GM23338 (cell line): ENCODE data around the gene ADORA1. TPM values are rescaled to one million over a fixed set of nuclear protein-coding genes. Genes with fewer than 3 reads are reported as not detected.

Experiments
- ATAC-seq: fragments of 200-7000 bp; cut with Tn5 transposase; 3 replicates; pipeline ENCODE4 v1.9.1; 2020
- DNase-seq: peaks from one replicate; pipeline ENCODE4 v3.0.0-alpha.2; 2015; ENCODE audit warnings: low spot score
- H2AFZ ChIP-seq: fragments of 200-600 bp; sonication (generic); 2 replicates; pipeline ENCODE4 v1.8.0; 2016; ENCODE audit warnings: antibody characterized with exemption, mild to moderate bottlenecking, moderate library complexity
- H3F3A ChIP-seq: fragments of 200-600 bp; sonication (generic); replicated peaks from 2 replicates; pipeline ENCODE4 v1.8.0; 2017; ENCODE audit warnings: antibody characterized with exemption, mixed run types, low read depth
- H3K27ac ChIP-seq: fragments of 200-600 bp; sonication (generic); 2 replicates; pipeline ENCODE4 v1.6.1; 2016; ENCODE audit warnings: low read depth
- H3K27me3 ChIP-seq: fragments of 200-600 bp; sonication (generic); 2 replicates; pipeline ENCODE4 v1.8.0; 2016; ENCODE audit warnings: mild to moderate bottlenecking, mixed run types, moderate library complexity; ENCODE audit not compliant: insufficient read depth
- H3K36me3 ChIP-seq: fragments of 200-600 bp; sonication (generic); 2 replicates; pipeline ENCODE4 v1.8.0; 2016; ENCODE audit warnings: mild to moderate bottlenecking; ENCODE audit not compliant: insufficient read depth
- H3K4me1 ChIP-seq: fragments of 200-600 bp; sonication (generic); 2 replicates; pipeline ENCODE4 v1.8.0; 2016; ENCODE audit warnings: mild to moderate bottlenecking, moderate library complexity; ENCODE audit not compliant: insufficient read depth
- H3K4me2 ChIP-seq: fragments of 200-600 bp; sonication (generic); 2 replicates; pipeline ENCODE4 v1.7.1; 2017; ENCODE audit warnings: mixed run types
- H3K4me3 ChIP-seq: fragments of 200-600 bp; sonication (generic); 2 replicates; pipeline ENCODE4 v1.6.1; 2016; ENCODE audit warnings: mixed run types
- H3K79me2 ChIP-seq: fragments of 200-600 bp; sonication (generic); replicated peaks from 2 replicates; pipeline ENCODE4 v1.8.0; 2017; ENCODE audit warnings: mild to moderate bottlenecking; ENCODE audit not compliant: insufficient read depth
- H3K9me2 ChIP-seq: fragments of 200-600 bp; sonication (generic); 2 replicates; pipeline ENCODE4 v1.8.0; 2017; ENCODE audit not compliant: insufficient read depth
- H4K20me1 ChIP-seq: fragments of 200-600 bp; sonication (generic); replicated peaks from 2 replicates; pipeline ENCODE4 v1.8.0; 2017; ENCODE audit warnings: mild to moderate bottlenecking; ENCODE audit not compliant: insufficient read depth
- H3K27ac Mint-ChIP-seq: 2 replicates; pipeline ENCODE4 v1.8.0; 2020; ENCODE audit warnings: inconsistent platforms, mild to moderate bottlenecking, moderate library complexity, mixed read lengths
- H3K27me3 Mint-ChIP-seq: 3 replicates; pipeline ENCODE4 v1.8.0; 2022; ENCODE audit warnings: low read depth, mild to moderate bottlenecking, moderate library complexity, mixed read lengths, inconsistent platforms; ENCODE audit not compliant: insufficient read depth, poor library complexity
- H3K36me3 Mint-ChIP-seq: 3 replicates; pipeline ENCODE4 v1.8.0; 2021; ENCODE audit warnings: low read depth, mild to moderate bottlenecking, inconsistent platforms, moderate library complexity, mixed read lengths
- H3K4me1 Mint-ChIP-seq: 3 replicates; pipeline ENCODE4 v1.8.0; 2020; ENCODE audit warnings: mild to moderate bottlenecking, inconsistent platforms, mixed read lengths
- H3K4me3 Mint-ChIP-seq: 3 replicates; pipeline ENCODE4 v1.8.0; 2021; ENCODE audit warnings: moderate library complexity, mild to moderate bottlenecking, inconsistent platforms, mixed read lengths
- H3K9me3 Mint-ChIP-seq: 3 replicates; pipeline ENCODE4 v1.8.0; 2020; ENCODE audit warnings: moderate library complexity, mild to moderate bottlenecking, inconsistent platforms, mixed read lengths
- CREB1 ChIP-seq: fragments of 250-450 bp; sonication (Bioruptor Pico); IDR thresholded peaks from 2 replicates; pipeline ENCODE4 v1.5.0; 2020; ENCODE audit warnings: low read depth, mild to moderate bottlenecking, moderate library complexity
- EZH2 ChIP-seq: fragments of 200-600 bp; sonication (generic); IDR thresholded peaks from one replicate; pipeline ENCODE4 v1.8.0; 2017; ENCODE audit warnings: antibody characterized with exemption, mild to moderate bottlenecking, low read depth; ENCODE audit not compliant: unreplicated experiment
- EZH2phosphoT487 ChIP-seq: fragments of 200-600 bp; sonication (generic); IDR thresholded peaks from one replicate; pipeline ENCODE4 v1.8.1; 2018; ENCODE audit warnings: antibody characterized with exemption; ENCODE audit not compliant: unreplicated experiment
- JUNB ChIP-seq: IDR thresholded peaks from one replicate; pipeline ENCODE4 v1.6.1; 2016; ENCODE audit warnings: antibody characterized with exemption; ENCODE audit not compliant: unreplicated experiment
- NANOG ChIP-seq: IDR thresholded peaks from 2 replicates; pipeline ENCODE4 v1.6.1; 2016; ENCODE audit warnings: antibody characterized with exemption, borderline replicate concordance
- POLR2AphosphoS5 ChIP-seq: IDR thresholded peaks from 2 replicates; pipeline ENCODE4 v1.6.1; 2016; ENCODE audit warnings: antibody characterized with exemption, low read depth
- REST ChIP-seq: IDR thresholded peaks from one replicate; pipeline ENCODE4 v1.6.1; 2018; ENCODE audit warnings: antibody characterized with exemption; ENCODE audit not compliant: unreplicated experiment
- STAT1 ChIP-seq: IDR thresholded peaks from one replicate; pipeline ENCODE4 v1.6.1; 2016; ENCODE audit warnings: antibody characterized with exemption; ENCODE audit not compliant: unreplicated experiment
- ZNF114 ChIP-seq: fragments of 250-450 bp; sonication (Bioruptor Pico); IDR thresholded peaks from 2 replicates; pipeline ENCODE4 v1.5.0; 2020; ENCODE audit warnings: mild to moderate bottlenecking, moderate library complexity
- ZNF331 ChIP-seq: fragments of 250-450 bp; sonication (Bioruptor Pico); IDR thresholded peaks from 2 replicates; pipeline ENCODE4 v1.5.0; 2020; ENCODE audit warnings: low read depth, mild to moderate bottlenecking, moderate library complexity
- ZNF462 ChIP-seq: fragments of 250-450 bp; sonication (Bioruptor Pico); IDR thresholded peaks from 2 replicates; pipeline ENCODE4 v1.5.0; 2020; ENCODE audit warnings: mild to moderate bottlenecking, moderate library complexity
- polyA plus RNA-seq: library from polyadenylated mRNA; unstranded; fragments of >200 nt; fragmentation: Nextera tagmentation; extraction: Ambion mirVana; gene quantifications from 2 replicates; pipeline ENCODE4 v1.2.1, GENCODE V29; 2016
- total RNA-seq: library from RNA; depleted of rRNA; stranded (reverse); fragments of >200 nt; shearing (Covaris generic); gene quantifications from 2 replicates; pipeline ENCODE4 v1.2.3, GENCODE V29; 2014
- TF ChIP-seq, protein P1 (sequence below): IDR thresholded peaks from 2 replicates; pipeline ENCODE4 v1.6.1; 2016; ENCODE audit warnings: antibody characterized with exemption
- TF ChIP-seq, protein P2 (sequence below), 2 experiments: fragments of 200-600 bp in 1 of 2; sonication (generic) in 1 of 2; conservative IDR thresholded peaks; 2 replicates each; pipeline versions ENCODE4 v1.5.1 to v1.6.1; 2016 to 2017; ENCODE audit warnings: antibody characterized with exemption in 2 of 2, low read depth in 2 of 2, mild to moderate bottlenecking in 2 of 2, moderate library complexity in 1 of 2

The ADORA1 gene
- total and polyA plus RNA-seq, 2 experiments from 2014 or later: 0.63 to 1.8 TPM

DNA sequence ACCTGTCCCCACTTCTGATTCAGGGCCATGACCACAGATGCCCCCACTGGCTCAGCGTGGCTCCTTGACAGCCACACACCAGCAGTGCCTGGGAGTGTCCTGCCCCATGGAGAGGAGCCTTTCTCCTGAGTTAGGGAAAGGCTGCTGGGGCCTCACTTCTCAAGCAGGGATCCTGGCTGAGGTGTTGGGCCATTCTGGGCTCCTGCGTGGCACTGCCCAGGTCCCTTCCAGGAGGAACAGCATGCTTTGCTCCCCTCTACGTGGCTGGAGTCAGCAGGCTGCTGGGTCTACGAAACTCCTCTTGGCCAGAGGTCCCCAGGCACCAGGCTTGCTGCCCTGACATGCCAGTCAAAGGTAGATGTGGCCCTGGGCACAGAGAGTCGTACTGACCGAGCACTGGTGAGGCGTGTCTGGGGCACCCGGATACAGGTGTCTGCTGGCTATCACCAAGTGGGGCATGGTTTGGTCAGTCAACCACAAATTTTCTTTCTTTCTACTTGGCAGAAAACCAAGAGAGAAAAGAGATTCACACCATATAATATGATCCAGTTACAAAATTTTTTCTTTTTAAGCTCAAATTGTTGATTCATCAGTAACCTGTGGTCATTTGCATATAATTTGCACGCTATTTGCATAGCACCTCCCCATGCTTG, 4.1 kb downstream of the ADORA1 start:
- H3K79me2 ChIP-seq: no peaks in the 10 kb centered on the region
- Mint-ChIP-seq H3K4me1 (peaks cover 20% of the 10 kb centered on the region), H3K4me3 (no peak overlapping the region), H3K9me3 (no peaks in the 10 kb centered on the region), H3K27ac (no peak overlapping the region), H3K36me3 (no peaks in the 10 kb centered on the region), H3K27me3 (peaks cover 32% of the 10 kb centered on the region)
- no peak overlapping the region for H3K27ac ChIP-seq
- no peaks in the 10 kb centered on the region for H3K36me3 ChIP-seq
- H3K9me2 ChIP-seq: no peaks in the 10 kb centered on the region
- H3K4me1 ChIP-seq: peaks cover 20% of the 10 kb centered on the region
- no peak overlapping the region for H3K4me2 ChIP-seq
- H3F3A ChIP-seq: 0 out of 2 replicates have a peak, but pooled peaks cover 3% of the 10 kb centered on the region
- no peak overlapping the region for H2AFZ ChIP-seq
- H3K27me3 ChIP-seq: peaks cover 28% of the 10 kb centered on the region
- TF ChIP-seq STAT1 (no peak), EZH2 (no peak), ZNF462 (CRISPR knock-in tag) (no peak), REST (no peak), ZNF114 (CRISPR knock-in tag) (no peak), ZNF331 (CRISPR knock-in tag) (no peak), NANOG (no peak), POLR2AphosphoS5 (no peak), EZH2phosphoT487 (no peak), CREB1 (CRISPR knock-in tag) (no peak), JUNB (no peak)
- TF ChIP-seq, protein P1, sequence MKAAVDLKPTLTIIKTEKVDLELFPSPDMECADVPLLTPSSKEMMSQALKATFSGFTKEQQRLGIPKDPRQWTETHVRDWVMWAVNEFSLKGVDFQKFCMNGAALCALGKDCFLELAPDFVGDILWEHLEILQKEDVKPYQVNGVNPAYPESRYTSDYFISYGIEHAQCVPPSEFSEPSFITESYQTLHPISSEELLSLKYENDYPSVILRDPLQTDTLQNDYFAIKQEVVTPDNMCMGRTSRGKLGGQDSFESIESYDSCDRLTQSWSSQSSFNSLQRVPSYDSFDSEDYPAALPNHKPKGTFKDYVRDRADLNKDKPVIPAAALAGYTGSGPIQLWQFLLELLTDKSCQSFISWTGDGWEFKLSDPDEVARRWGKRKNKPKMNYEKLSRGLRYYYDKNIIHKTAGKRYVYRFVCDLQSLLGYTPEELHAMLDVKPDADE: no peak
- TF ChIP-seq, protein P2, sequence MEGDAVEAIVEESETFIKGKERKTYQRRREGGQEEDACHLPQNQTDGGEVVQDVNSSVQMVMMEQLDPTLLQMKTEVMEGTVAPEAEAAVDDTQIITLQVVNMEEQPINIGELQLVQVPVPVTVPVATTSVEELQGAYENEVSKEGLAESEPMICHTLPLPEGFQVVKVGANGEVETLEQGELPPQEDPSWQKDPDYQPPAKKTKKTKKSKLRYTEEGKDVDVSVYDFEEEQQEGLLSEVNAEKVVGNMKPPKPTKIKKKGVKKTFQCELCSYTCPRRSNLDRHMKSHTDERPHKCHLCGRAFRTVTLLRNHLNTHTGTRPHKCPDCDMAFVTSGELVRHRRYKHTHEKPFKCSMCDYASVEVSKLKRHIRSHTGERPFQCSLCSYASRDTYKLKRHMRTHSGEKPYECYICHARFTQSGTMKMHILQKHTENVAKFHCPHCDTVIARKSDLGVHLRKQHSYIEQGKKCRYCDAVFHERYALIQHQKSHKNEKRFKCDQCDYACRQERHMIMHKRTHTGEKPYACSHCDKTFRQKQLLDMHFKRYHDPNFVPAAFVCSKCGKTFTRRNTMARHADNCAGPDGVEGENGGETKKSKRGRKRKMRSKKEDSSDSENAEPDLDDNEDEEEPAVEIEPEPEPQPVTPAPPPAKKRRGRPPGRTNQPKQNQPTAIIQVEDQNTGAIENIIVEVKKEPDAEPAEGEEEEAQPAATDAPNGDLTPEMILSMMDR (conservative IDR thresholded peaks at IDR 0.05; ENCODE audit: low read depth in 2 of 2): no peak
- no peak for DNase-seq
- H3K4me3 ChIP-seq: no peak overlapping the region
- H4K20me1 ChIP-seq: no peaks in the 10 kb centered on the region
- no peak for ATAC-seq
